ENCODE measurements around the gene ID3. TPM values are rescaled to one million over a fixed set of nuclear protein-coding genes. Genes with fewer than 3 reads are reported as not detected.

Gene ID3
- 100 to 1,000 TPM in 4 of 6 donors, 10 to 100 TPM in 2; 75.4 to 269 (median 135) TPM for total RNA-seq

GRCh38 chr1:23559136-23559984 lies at the start of gene ID3:
TSS of gene ID3 (minus strand) at chr1:23559501. CDS start at chr1:23559426, 75 bp downstream.
- DNase-seq (peak; percentile 98 to 100), ATAC-seq (ENCODE audit: low FRiP score in 2 of 2) (peak; percentile 92 to 93)
- Histone ChIP-seq H3K4me3 (peak within 1 kb of the TSS; percentile 65 to 90 (median 74)), H3K4me1 (peaks cover 37 to 89% (median 62%) of the 10 kb centered on the region in 4 donors), H3K9me3 (no peaks in the 10 kb centered on the region), H3K27ac (peak within 1 kb of the TSS; percentile 92 to 97 (median 94)), H3K27me3 (no peaks in the 10 kb centered on the region), H3K36me3 (peaks cover 0 to 21% (median 0%) of the 10 kb centered on the region in 4 donors)
- 0 to 1% methylated on average over 14 to 57 of the region's 57 CpGs for WGBS, 2 donors
- TF ChIP-seq EP300 (IDR thresholded peaks at IDR 0.05) (peak in 2 of 4 donors; percentile 17 to 49), POLR2A (IDR thresholded peaks at IDR 0.05) (peak; percentile 78 to 99 (median 98)), CTCF (IDR thresholded peaks at IDR 0.05) (peak in 2 of 6 experiments; percentile 10 to 11), POLR2AphosphoS5 (IDR thresholded peaks at IDR 0.05) (peak; percentile 97 to 100)

- no peak for DNase-seq
- no peak overlapping the region for H3K27ac ChIP-seq
- H3K4me1 ChIP-seq, result no peaks in the 10 kb centered on the region
- WGBS, 2 donors, result 73 to 74% methylated on average over 4 of the region's 4 CpGs
- H3K9me3 ChIP-seq, result no peaks in the 10 kb centered on the region
- no peak for TF ChIP-seq POLR2A (IDR thresholded peaks at IDR 0.05)
- TF ChIP-seq EP300 (IDR thresholded peaks at IDR 0.05), result no peak
- no peak for TF ChIP-seq POLR2AphosphoS5 (IDR thresholded peaks at IDR 0.05)
- no peak for TF ChIP-seq CTCF (IDR thresholded peaks at IDR 0.05)
- H3K27me3 ChIP-seq, result no peaks in the 10 kb centered on the region
- no peak for ATAC-seq (ENCODE audit: low FRiP score in 2 of 2)
- H3K36me3 ChIP-seq, result no peaks in the 10 kb centered on the region
- H3K4me3 ChIP-seq, result no peak overlapping the region
Observed at GRCh38 chr1:23607944-23608343, 48.6 kb upstream of the ID3 start.

- ATAC-seq (ENCODE audit: low FRiP score in 2 of 2), result no peak
- Histone ChIP-seq H3K27me3 (no peaks in the 10 kb centered on the region), H3K9me3 (no peaks in the 10 kb centered on the region), H3K4me3 (no peak overlapping the region), H3K27ac (no peak overlapping the region), H3K4me1 (peaks cover 0 to 10% (median 0%) of the 10 kb centered on the region in 4 donors), H3K36me3 (no peaks in the 10 kb centered on the region)
- TF ChIP-seq POLR2AphosphoS5 (IDR thresholded peaks at IDR 0.05), result no peak
- TF ChIP-seq CTCF (IDR thresholded peaks at IDR 0.05), result no peak
- TF ChIP-seq POLR2A (IDR thresholded peaks at IDR 0.05), result no peak
- no peak for TF ChIP-seq EP300 (IDR thresholded peaks at IDR 0.05)
- WGBS, 2 donors, result 77 to 81% methylated on average over 10 of the region's 10 CpGs
- no peak for DNase-seq
Observed at GRCh38 chr1:23601968-23602876, 42.9 kb upstream of the ID3 start.

- Histone ChIP-seq H3K4me3 (no peak overlapping the region), H3K4me1 (peaks cover 0 to 10% (median 0%) of the 10 kb centered on the region in 4 donors), H3K27me3 (no peaks in the 10 kb centered on the region), H3K27ac (no peak overlapping the region), H3K9me3 (no peaks in the 10 kb centered on the region), H3K36me3 (no peaks in the 10 kb centered on the region)
- TF ChIP-seq POLR2AphosphoS5 (IDR thresholded peaks at IDR 0.05), result no peak
- TF ChIP-seq EP300 (IDR thresholded peaks at IDR 0.05), result no peak
- TF ChIP-seq POLR2A (IDR thresholded peaks at IDR 0.05), result no peak
- WGBS, 2 donors, result 81 to 82% methylated on average over 11 of the region's 11 CpGs
- no peak for DNase-seq
- ATAC-seq (ENCODE audit: low FRiP score in 2 of 2), result no peak
Observed at GRCh38 chr1:23601135-23601967, 42.0 kb upstream of the ID3 start.
